A549 (cell line): Measurements from ENCODE around the gene H2BK1. TPM values are rescaled to one million over a fixed set of nuclear protein-coding genes. Genes with fewer than 3 reads are reported as not detected.

ENCODE experiments used
- CBX2 ChIP-seq: fragments of 200-600 bp; sonication (generic); IDR thresholded peaks from 2 replicates; pipeline ENCODE4 v1.6.1; 2016; ENCODE audit warnings: low read depth, mild to moderate bottlenecking, borderline replicate concordance
- CEBPB ChIP-seq, 2 experiments: fragments of >200 bp in 1 of 2; sonication (Bioruptor Twin) in 1 of 2; formaldehyde crosslinking in 1 of 2; IDR thresholded peaks; 2 replicates each; pipeline ENCODE4 v1.6.1; 2012 to 2016
- CHD4 ChIP-seq: fragments of 200-600 bp; sonication (generic); IDR thresholded peaks from 2 replicates; pipeline ENCODE4 v1.6.1; 2016; ENCODE audit warnings: antibody characterized with exemption, mild to moderate bottlenecking, borderline replicate concordance
- EHMT2 ChIP-seq: fragments of 200-600 bp; sonication (generic); IDR thresholded peaks from 2 replicates; pipeline ENCODE4 v1.6.1; 2016; ENCODE audit warnings: antibody characterized with exemption, low read depth, mild to moderate bottlenecking, moderate library complexity
- EP300 ChIP-seq, 2 experiments: fragments of >200 bp; sonication (Bioruptor Twin); formaldehyde crosslinking; IDR thresholded peaks; 2 replicates in 1 of 2; 3 replicates in 1 of 2; pipeline ENCODE4 v1.6.1; 2016 to 2017
- FOSL2 ChIP-seq, 2 experiments: fragments of 450-650 bp in 1 of 2; fragments of >200 bp in 1 of 2; sonication (Bioruptor Twin) in 1 of 2; formaldehyde crosslinking; IDR thresholded peaks; 2 replicates each; pipeline versions ENCODE4 v1.5.0 to v1.6.1; 2016 to 2020; ENCODE audit warnings: mild to moderate bottlenecking in 1 of 2, moderate library complexity in 1 of 2
- FOXS1 ChIP-seq: fragments of 250-450 bp; sonication (Bioruptor Pico); IDR thresholded peaks from 2 replicates; pipeline ENCODE4 v1.5.0; 2020; ENCODE audit warnings: mild to moderate bottlenecking, moderate library complexity
- GATA3 ChIP-seq: IDR thresholded peaks from 2 replicates; pipeline ENCODE4 v1.6.1; 2012; ENCODE audit warnings: borderline replicate concordance
- HDAC2 ChIP-seq: fragments of 200-600 bp; sonication (generic); IDR thresholded peaks from 2 replicates; pipeline ENCODE4 v1.6.1; 2016
- HEYL ChIP-seq: fragments of 250-450 bp; sonication (Bioruptor Pico); IDR thresholded peaks from 2 replicates; pipeline ENCODE4 v1.8.0; 2021; ENCODE audit warnings: mild to moderate bottlenecking, moderate library complexity
- HOXB5 ChIP-seq: fragments of 250-450 bp; sonication (Bioruptor Pico); IDR thresholded peaks from 2 replicates; pipeline ENCODE4 v1.5.0; 2020; ENCODE audit warnings: mild to moderate bottlenecking, moderate library complexity
- KDM5A ChIP-seq: fragments of 200-600 bp; sonication (generic); IDR thresholded peaks from 2 replicates; pipeline ENCODE4 v1.6.1; 2016; ENCODE audit warnings: antibody characterized with exemption, mild to moderate bottlenecking
- MAFK ChIP-seq: fragments of 450-650 bp; IDR thresholded peaks from 2 replicates; pipeline ENCODE4 v1.6.1; 2014; ENCODE audit not compliant: partially characterized antibody
- MAZ ChIP-seq: fragments of 150-350 bp; IDR thresholded peaks from 2 replicates; pipeline ENCODE4 v1.6.1; 2014; ENCODE audit warnings: antibody characterized with exemption, low read depth, low read length, borderline replicate concordance
- NFE2L2 ChIP-seq: fragments of 150-350 bp; conservative IDR thresholded peaks from 2 replicates; pipeline ENCODE4 v1.6.1; 2014; ENCODE audit warnings: low read length
- NR3C1 ChIP-seq: fragments of >200 bp; sonication (Bioruptor Twin); formaldehyde crosslinking; IDR thresholded peaks from 3 replicates; pipeline ENCODE4 v1.6.1; 2017
- POLR2A ChIP-seq: IDR thresholded peaks from 2 replicates; pipeline ENCODE4 v1.6.1; 2012; ENCODE audit warnings: mild to moderate bottlenecking, low read length
- POLR2AphosphoS2 ChIP-seq: conservative IDR thresholded peaks from 2 replicates; pipeline ENCODE4 v1.6.1; 2012; ENCODE audit warnings: low read length, improper control_type of control experiment, inconsistent platforms
- RAD21 ChIP-seq, 2 experiments: fragments of >200 bp in 1 of 2; sonication (Bioruptor Twin) in 1 of 2; formaldehyde crosslinking in 1 of 2; IDR thresholded peaks in 1 of 2; conservative IDR thresholded peaks in 1 of 2; 2 replicates in 1 of 2; 3 replicates in 1 of 2; pipeline ENCODE4 v1.6.1; 2012 to 2018; ENCODE audit warnings: inconsistent platforms in 1 of 2
- RNF2 ChIP-seq: fragments of 200-600 bp; sonication (generic); IDR thresholded peaks from 2 replicates; pipeline ENCODE4 v1.6.1; 2016; ENCODE audit warnings: low read depth, mild to moderate bottlenecking, antibody characterized with exemption, moderate library complexity, borderline replicate concordance
- SREBF2 ChIP-seq: fragments of 450-650 bp; IDR thresholded peaks from 2 replicates; pipeline ENCODE4 v1.6.1; 2014; ENCODE audit warnings: mild to moderate bottlenecking, moderate library complexity
- TFCP2L1 ChIP-seq: fragments of 250-450 bp; sonication (Bioruptor Pico); IDR thresholded peaks from 2 replicates; pipeline ENCODE4 v1.5.0; 2021; ENCODE audit warnings: mild to moderate bottlenecking
- polyA plus RNA-seq, 4 experiments: library from polyadenylated mRNA; depleted of rRNA in 3 of 4; stranded (reverse); fragments of >200 nt; fragmentation: RNase III in 1 of 4; extraction: RNeasy Plus Mini Kit Qiagen cat#74134 plus additional on column Dnase treatment in 1 of 4; gene quantifications; 2 replicates in 3 of 4; 3 replicates in 1 of 4; pipeline ENCODE4 v1.2.3, GENCODE V29; 2011 to 2017
- TF ChIP-seq, protein P1 (sequence below): IDR thresholded peaks from 2 replicates; pipeline ENCODE4 v1.6.1; 2012
- TF ChIP-seq, protein P2 (sequence below): fragments of 200-600 bp; sonication (generic); IDR thresholded peaks from 2 replicates; pipeline ENCODE4 v1.6.1; 2016; ENCODE audit warnings: antibody characterized with exemption, mild to moderate bottlenecking, moderate library complexity
- TF ChIP-seq, protein P3 (sequence below): fragments of 450-650 bp; IDR thresholded peaks from 2 replicates; pipeline ENCODE4 v1.6.1; 2014; ENCODE audit warnings: antibody characterized with exemption
- TF ChIP-seq, protein P4 (sequence below): fragments of >200 bp; sonication (Bioruptor Twin); formaldehyde crosslinking; IDR thresholded peaks from 2 replicates; pipeline ENCODE4 v1.6.1; 2016

The H2BK1 gene
- polyA plus RNA-seq, 2 of the 4 experiments (the other 2 are of a cell fraction): not detected

DNA sequence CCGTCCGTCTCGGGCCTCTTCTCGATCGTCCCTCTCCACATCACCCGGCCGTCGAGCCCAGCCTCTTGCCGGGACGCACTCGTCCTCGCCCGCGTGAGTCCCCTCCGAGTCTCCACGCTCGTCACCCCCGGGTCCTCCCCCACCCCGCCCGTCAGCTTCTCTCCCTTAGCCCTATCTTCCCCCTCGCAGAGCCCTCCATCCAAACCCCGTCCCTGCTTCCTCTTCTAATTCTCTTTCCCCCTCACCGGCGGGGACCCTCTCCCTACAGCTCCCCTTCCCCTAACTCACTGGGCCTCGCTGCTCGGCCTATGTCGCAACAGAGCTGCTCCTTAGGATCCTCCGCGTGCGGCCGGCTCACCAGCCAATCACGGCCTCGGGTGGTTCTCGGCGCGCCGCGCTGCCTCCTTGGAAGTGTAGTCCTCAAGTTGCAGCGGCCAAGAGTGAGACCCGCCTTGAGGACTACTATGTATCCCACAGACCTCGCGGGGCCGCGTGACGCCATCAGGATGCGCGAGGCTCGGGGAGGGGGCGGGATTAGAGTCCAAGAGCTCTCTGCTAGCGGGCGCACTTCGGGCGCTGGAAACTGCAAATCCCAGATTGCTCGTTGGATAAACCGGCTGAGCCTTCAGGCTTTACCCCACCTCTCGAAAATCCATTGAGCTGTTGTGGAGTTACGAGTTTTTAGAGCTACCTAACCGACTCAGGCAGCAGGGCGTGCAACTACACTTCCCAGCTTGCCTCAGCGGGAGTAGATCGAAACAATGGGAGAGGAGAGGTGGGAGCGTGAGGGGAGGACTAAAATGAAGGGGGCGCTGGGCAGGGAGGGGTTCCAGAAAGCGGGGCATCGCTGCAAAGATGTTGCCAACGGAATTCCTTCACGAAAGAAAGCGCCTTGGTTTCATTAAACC, 16.8 kb upstream of the H2BK1 start, which contains the start of gene ABCF2 (continued):
- TF ChIP-seq, protein P1, sequence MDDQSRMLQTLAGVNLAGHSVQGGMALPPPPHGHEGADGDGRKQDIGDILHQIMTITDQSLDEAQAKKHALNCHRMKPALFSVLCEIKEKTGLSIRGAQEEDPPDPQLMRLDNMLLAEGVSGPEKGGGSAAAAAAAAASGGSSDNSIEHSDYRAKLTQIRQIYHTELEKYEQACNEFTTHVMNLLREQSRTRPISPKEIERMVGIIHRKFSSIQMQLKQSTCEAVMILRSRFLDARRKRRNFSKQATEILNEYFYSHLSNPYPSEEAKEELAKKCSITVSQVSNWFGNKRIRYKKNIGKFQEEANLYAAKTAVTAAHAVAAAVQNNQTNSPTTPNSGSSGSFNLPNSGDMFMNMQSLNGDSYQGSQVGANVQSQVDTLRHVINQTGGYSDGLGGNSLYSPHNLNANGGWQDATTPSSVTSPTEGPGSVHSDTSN: no peak
- TF ChIP-seq CEBPB (IDR thresholded peaks at IDR 0.05): peak; percentile 88 to 98
- TF ChIP-seq CHD4: no peak
- TF ChIP-seq EP300 (IDR thresholded peaks at IDR 0.05): no peak
- no peak for TF ChIP-seq HDAC2
- TF ChIP-seq RNF2: no peak
- TF ChIP-seq MAZ: peak; percentile 78; the same call in 1 of the 2 replicates
- no peak for TF ChIP-seq EHMT2
- TF ChIP-seq GATA3: 0 out of 2 replicates have a peak, but pooled peaks have one; percentile 21
- no peak for TF ChIP-seq SREBF2
- no peak for TF ChIP-seq FOXS1 (CRISPR knock-in tag)
- no peak for TF ChIP-seq CBX2
- no peak for TF ChIP-seq TFCP2L1 (CRISPR knock-in tag)
- TF ChIP-seq HEYL: no peak
- TF ChIP-seq, protein P2, sequence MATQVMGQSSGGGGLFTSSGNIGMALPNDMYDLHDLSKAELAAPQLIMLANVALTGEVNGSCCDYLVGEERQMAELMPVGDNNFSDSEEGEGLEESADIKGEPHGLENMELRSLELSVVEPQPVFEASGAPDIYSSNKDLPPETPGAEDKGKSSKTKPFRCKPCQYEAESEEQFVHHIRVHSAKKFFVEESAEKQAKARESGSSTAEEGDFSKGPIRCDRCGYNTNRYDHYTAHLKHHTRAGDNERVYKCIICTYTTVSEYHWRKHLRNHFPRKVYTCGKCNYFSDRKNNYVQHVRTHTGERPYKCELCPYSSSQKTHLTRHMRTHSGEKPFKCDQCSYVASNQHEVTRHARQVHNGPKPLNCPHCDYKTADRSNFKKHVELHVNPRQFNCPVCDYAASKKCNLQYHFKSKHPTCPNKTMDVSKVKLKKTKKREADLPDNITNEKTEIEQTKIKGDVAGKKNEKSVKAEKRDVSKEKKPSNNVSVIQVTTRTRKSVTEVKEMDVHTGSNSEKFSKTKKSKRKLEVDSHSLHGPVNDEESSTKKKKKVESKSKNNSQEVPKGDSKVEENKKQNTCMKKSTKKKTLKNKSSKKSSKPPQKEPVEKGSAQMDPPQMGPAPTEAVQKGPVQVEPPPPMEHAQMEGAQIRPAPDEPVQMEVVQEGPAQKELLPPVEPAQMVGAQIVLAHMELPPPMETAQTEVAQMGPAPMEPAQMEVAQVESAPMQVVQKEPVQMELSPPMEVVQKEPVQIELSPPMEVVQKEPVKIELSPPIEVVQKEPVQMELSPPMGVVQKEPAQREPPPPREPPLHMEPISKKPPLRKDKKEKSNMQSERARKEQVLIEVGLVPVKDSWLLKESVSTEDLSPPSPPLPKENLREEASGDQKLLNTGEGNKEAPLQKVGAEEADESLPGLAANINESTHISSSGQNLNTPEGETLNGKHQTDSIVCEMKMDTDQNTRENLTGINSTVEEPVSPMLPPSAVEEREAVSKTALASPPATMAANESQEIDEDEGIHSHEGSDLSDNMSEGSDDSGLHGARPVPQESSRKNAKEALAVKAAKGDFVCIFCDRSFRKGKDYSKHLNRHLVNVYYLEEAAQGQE: peak; percentile 44; the same call in 1 of the 2 replicates
- peak; percentile 66 for TF ChIP-seq POLR2A
- TF ChIP-seq, protein P3, sequence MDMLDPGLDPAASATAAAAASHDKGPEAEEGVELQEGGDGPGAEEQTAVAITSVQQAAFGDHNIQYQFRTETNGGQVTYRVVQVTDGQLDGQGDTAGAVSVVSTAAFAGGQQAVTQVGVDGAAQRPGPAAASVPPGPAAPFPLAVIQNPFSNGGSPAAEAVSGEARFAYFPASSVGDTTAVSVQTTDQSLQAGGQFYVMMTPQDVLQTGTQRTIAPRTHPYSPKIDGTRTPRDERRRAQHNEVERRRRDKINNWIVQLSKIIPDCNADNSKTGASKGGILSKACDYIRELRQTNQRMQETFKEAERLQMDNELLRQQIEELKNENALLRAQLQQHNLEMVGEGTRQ: peak; percentile 53
- no peak for TF ChIP-seq POLR2AphosphoS2
- TF ChIP-seq FOSL2 (IDR thresholded peaks at IDR 0.05): no peak
- TF ChIP-seq FOSL2 (CRISPR knock-in tag; IDR thresholded peaks at IDR 0.05): no peak
- TF ChIP-seq NFE2L2: no peak
- TF ChIP-seq NR3C1: no peak
- TF ChIP-seq, protein P4, sequence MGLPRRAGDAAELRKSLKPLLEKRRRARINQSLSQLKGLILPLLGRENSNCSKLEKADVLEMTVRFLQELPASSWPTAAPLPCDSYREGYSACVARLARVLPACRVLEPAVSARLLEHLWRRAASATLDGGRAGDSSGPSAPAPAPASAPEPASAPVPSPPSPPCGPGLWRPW: 0 out of 2 replicates have a peak, but pooled peaks have one; percentile 19
- no peak for TF ChIP-seq MAFK
- TF ChIP-seq KDM5A: peak; percentile 63
- no peak for TF ChIP-seq RAD21 (conservative IDR thresholded peaks at IDR 0.05 in 1 of 2, IDR thresholded peaks at IDR 0.05 in 1 of 2)
- no peak for TF ChIP-seq HOXB5 (CRISPR knock-in tag)
